Upper lobe of left lung (tissue), 4 donors: ENCODE results near the gene GLIPR2.

Experiments used
- CTCF ChIP-seq, 6 experiments: fragments of 450-650 bp in 4 of 6; fragments of 200-600 bp in 2 of 6; sonication (generic) in 2 of 6; IDR thresholded peaks; one replicate each; pipeline ENCODE4 v1.5.1; 2016 to 2019; ENCODE audit warnings: antibody characterized with exemption in 6 of 6
- POLR2A ChIP-seq, 4 donors: fragments of 450-650 bp; IDR thresholded peaks; one replicate each; pipeline ENCODE4 v1.5.1; 2016 to 2017; ENCODE audit warnings: antibody characterized with exemption in 4 of 4, mild to moderate bottlenecking in 2 of 4

GRCh38 chr9:36100532-36100931, 36.0 kb upstream of the GLIPR2 start:
- TF ChIP-seq POLR2A (IDR thresholded peaks at IDR 0.05): no peak
- TF ChIP-seq CTCF (IDR thresholded peaks at IDR 0.05): no peak
